ENCODE measurements around the gene TSHZ2.

TSHZ2 gene

DNA sequence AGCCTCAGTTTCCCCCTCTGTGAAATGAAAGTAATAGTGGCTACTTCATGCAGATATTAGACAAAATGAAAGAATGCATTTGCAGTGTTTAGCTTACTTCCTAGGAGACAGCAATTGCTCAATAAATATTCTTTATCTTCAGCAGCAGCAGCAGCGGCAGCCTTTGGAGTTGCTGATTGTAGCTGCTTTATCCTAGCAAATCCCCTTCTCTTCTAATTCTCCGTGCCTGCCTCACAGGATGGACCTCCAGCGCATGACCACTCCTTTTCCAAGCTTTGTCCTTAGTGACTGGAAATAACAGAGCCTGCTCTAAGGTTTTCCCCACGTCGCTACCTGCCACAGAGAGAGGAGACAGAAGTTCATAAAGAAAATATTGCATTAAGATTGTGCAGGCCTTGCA lies 279.8 kb downstream of the TSHZ2 start:
- DNase-seq (ENCODE audit: low spot score) = no peak

DNA sequence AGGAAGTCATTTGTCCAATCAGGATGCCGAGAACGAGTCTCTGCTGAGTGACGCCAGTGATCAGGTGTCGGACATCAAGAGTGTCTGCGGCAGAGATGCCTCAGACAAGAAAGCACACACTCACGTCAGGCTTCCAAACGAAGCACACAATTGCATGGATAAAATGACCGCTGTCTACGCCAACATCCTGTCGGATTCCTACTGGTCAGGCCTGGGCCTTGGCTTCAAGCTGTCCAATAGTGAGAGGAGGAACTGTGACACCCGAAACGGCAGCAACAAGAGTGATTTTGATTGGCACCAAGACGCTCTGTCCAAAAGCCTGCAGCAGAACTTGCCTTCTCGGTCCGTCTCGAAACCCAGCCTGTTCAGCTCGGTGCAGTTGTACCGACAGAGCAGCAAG lies 281.5 kb downstream of the TSHZ2 start:
- no peak for DNase-seq (ENCODE audit: low spot score)

DNA sequence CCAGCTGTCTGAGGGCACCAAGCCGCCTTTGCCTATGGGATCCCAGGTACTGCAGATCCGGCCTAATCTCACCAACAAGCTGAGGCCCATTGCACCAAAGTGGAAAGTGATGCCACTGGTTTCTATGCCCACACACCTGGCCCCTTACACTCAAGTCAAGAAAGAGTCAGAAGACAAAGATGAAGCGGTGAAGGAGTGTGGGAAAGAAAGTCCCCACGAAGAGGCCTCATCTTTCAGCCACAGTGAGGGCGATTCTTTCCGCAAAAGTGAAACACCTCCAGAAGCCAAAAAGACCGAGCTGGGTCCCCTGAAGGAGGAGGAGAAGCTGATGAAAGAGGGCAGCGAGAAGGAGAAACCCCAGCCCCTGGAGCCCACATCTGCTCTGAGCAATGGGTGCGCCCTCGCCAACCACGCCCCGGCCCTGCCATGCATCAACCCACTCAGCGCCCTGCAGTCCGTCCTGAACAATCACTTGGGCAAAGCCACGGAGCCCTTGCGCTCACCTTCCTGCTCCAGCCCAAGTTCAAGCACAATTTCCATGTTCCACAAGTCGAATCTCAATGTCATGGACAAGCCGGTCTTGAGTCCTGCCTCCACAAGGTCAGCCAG lies 283.0 kb downstream of the TSHZ2 start:
- no peak for DNase-seq (ENCODE audit: low spot score)

DNA sequence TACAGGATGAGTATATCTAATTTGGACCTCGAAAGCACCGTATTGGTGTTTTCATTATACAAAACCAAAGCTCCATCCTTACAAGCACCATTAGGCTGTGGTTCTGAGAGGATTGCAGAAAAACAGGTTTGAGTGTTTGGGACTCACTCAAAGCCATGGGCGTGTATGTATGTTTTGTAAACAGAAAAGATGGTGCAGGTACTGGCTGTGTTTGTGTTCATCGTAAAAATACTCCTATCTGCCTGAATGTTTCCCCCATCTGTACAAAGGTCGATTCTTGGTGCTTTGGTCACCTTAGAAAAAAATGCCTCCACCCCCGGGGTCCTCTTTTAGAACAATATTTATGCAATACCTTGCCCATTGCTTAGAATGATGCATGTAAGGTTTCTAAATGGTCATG lies 286.6 kb downstream of the TSHZ2 start:
- DNase-seq (ENCODE audit: low spot score) = no peak

DNA sequence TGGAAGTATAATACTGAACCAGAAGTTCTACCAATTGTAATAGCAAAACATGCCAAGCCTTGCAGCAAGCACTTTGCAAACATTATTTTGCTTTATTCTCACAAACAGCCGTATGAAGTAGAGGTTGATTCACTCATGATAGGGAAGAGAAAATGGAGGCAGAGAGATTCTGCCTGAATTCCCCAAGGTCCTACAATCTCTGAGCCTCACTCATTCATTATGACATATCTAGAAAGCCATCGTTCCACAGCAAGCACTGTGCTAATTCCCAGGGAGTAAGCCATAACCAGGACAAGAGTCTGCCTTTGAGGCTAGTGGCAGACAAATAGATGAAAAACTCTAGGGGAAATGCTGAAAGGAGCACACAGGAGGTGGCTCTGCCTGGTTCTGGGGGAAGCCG lies 288.0 kb downstream of the TSHZ2 start:
- no peak for DNase-seq (ENCODE audit: low spot score)

DNA sequence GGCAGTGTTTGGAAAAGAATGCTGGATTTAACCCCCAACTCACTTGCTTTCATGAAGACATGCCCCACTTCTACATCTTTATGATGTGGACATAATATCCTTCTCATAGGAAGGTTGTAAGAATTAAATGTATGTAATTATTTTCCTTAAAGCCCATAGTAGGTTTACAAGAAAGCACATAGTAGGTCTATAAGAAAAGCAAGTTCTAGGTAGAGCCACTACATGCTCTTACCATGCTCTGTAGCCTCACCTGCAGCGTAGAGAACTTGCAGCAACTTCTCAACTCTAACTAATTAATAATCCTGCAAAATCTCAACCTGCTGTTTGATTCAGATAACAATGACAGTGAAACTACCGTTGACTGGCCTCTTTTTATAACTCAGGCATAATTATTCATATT lies 288.4 kb downstream of the TSHZ2 start:
- no peak for DNase-seq (ENCODE audit: low spot score)

DNA sequence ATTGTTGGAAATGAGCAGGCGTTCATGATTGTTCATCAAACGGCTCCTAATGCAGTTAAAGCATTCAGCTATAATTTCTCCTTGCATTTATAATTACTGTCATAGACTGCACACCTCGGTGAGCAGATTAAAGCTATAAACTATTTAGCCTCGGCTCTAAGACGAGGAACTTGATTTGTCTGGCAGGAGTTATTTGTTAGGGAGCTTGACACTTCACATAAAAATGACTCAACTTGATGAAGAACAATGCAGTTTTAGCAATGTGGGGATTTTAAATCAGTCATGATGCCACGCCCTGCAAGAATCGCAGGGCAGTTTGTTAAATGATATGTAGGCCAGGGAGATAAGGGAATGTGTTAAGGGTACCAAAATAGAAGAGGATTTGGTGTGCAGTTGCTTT lies 290.2 kb downstream of the TSHZ2 start:
- DNase-seq (ENCODE audit: low spot score) = no peak

DNA sequence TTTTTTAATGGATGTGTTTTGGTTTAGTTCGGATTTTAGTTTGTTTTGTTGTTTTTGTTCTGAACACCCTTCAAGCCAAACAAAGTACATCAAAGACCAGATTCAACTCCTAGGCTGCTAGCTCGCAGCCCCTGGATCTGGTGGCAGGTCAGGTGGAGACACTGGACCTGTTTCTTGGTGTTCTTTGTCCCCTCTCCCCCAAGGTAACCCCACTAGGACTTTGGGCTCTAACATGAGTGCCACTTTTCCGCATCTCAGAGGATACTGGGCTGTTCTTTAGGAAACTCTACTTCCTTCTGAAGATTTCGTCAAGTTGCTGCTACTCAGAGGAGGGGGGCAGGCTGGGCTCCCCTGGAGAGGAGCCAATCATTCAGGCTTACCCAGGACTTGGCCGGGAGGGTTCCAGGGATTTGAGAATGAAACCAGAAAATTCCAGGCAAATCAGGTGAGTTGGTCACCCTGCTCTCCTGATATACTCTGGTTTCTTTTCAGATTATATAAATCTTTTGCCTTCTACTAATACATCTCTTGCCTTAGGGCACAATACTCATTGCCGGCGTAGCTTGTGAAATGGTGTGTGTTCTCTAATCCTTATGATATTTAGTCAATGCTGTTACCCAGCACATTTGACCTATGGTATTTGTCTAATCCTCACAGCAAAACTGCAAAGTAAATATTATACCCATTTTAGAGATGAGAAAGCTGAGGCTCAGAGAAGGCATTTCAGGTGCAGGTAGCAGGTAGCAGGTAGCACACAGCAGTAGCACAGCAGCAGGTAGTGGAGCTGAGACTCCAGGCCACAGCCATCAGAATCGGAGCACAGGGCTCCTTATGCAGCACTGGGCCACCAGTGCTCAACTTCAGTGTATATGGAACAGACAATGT lies 291.6 kb downstream of the TSHZ2 start:
- DNase-seq (ENCODE audit: low spot score) = no peak

DNA sequence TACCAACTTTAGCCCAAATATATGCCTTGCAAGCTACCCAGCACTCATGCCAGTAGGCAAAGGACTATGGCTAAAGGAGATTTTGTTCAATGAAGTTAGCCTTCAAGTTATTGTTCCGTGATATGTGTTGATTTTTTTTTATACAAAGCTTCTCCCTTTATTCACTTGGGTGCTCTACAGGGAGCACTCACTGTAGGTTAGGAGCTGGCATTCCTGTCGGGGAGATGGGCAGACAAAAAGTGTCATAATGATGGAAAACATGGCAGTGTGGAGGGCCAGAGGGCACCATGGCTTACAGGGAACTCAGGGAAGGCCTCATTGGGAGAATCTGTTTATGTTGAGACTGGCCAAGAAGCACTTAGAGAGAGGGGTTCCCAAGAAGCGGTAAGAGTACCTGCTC lies 292.4 kb downstream of the TSHZ2 start:
- DNase-seq (ENCODE audit: low spot score) = no peak

DNA sequence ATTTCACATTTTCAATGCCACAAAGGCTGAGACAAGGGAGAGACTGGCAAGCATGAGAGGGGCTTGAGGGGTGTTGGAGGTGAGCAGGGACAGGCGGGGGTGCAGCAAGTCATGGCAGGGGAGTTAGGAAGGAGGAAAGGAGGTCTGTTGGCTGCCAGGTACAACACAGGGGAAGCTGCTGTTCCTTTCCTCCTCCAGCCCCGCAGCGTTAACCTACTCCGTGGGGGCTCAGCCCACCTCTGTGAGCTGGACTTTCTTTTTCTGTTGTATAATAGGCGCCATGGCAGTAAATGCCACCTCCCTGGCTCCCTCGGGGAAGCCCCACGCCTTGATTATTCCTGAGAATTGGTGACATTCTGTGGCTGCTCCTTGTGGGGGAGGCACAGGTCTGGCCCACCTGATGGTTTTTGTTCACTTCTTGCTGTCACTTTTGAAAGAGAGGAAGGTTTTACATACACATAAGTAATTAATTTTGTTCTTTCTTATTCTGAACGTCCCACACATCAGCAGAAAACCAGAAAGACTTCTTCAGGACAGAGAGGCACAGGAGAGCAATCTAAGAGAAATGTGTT lies 293.2 kb downstream of the TSHZ2 start:
- DNase-seq (ENCODE audit: low spot score) = no peak

DNA sequence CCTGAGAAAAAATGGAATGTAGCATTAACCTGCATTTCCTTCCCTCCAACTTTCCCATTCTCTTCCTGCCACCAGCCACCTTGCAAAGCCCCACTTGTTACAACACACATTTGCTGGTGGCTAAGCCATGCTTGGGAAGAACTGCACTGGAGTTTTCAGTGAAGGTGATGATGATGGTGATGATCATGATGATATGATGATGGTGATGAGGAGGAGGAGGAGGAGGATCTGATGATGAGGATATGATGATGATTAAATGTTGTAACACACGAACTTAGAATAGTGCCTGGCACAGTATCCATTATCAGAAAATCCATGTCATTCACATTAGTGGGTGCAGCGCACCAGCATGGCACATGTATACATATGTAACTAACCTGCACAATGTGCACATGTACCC lies 297.2 kb downstream of the TSHZ2 start:
- DNase-seq (ENCODE audit: low spot score) = no peak

DNA sequence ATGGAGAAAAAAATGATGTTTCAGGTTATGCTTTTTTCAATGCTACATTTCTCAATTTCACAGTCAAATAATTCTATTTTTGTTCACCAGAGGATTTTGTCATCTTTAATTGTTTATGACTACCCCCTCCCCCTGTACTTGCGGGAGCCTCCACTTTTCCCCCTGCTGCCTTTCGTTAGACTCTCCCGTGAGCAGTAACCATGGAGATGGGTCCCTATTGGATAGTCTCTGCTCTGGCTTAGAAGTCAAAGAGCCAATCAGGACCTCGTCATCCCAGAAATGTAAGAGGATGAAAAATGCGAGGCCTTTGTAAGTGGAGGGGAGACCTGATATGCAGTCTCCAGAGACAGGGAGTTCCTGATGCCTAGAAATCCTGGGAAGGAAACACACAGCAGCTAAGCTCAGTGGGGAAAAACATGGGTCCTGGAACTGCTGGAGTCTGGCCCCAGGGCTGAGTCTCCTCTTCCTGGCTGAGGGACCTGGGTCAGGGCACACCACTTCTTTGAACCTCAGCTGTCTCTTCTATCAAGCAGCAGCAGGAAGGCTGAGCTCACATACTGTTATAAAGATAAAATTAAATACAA lies 298.7 kb downstream of the TSHZ2 start:
- DNase-seq (ENCODE audit: low spot score) = no peak

DNA sequence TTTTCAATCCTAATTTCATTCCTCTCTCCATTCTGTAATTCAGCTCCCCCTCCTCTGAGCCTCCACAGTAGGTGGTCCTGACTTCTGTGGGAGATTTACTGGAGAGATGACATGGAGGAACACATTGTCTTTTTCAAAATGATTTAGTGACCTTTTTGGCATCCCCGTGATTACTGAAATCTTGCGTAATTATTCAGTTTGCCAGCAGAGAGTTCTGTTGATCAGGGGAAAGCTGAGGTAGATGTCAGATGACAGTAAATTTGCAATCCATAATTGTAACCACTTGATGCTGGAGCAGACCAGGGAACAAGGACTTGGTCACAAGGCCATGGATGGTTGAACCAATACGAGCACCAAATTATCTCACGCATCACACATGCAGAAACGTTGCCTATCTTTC lies 302.2 kb downstream of the TSHZ2 start:
- no peak for DNase-seq (ENCODE audit: low spot score)

DNA sequence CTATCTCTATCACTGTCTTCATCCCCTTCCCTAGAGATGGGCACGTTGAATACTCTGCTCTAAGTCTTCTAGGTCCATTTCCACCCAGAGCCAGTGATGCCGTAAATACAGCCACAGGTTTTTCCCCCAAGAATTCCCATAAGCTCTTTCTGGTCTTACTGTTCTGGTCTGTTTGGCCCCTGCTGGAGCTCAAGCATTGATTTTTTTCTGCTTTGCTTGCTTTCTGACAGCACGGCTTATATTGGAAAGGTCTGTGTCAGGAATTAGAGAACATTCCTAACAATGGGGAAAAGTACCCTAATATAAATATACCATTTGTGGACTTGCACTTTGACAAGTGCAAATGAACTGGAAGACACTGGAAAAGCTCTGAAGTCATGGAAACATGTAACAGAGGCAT lies 302.6 kb downstream of the TSHZ2 start:
- DNase-seq (ENCODE audit: low spot score) = no peak

DNA sequence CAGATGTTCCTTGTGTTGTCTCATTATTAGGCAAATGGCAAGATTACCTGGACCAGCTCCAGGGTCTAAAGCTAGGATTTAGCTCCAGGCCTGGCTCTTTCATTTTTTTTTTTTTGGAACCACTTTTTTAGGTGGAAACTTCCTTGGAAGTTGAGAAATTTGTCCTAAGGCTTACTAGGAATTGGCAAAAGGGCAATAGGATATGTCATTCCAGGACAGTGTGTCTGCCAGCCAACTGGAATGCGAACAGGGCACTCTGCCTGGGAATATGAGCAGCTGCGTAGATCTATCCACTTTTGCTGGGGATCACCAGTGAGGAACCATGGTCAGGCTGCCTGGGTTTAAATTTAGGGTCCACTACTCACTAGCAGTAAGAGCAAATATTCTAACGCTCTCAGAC lies 304.0 kb downstream of the TSHZ2 start:
- DNase-seq (ENCODE audit: low spot score) = peak; percentile 58

DNA sequence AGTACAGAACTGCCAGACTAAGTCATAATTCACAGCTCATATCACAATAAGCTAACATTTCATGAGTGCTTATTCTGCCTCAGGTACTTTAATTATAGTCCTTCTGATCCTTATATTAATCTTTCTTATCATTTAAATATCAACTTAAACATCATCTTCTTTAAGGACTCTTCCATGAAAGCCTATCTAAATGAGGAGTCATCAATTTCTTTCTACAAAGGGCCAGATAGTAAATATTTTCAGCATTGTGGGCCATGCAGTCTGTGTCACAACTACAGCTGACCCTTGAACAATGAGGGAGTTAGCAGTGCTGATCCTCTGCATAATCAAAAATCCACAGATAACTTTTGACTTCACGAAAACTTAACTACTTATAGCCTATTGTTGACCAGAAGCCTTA lies 306.4 kb downstream of the TSHZ2 start:
- no peak for DNase-seq (ENCODE audit: low spot score)

DNA sequence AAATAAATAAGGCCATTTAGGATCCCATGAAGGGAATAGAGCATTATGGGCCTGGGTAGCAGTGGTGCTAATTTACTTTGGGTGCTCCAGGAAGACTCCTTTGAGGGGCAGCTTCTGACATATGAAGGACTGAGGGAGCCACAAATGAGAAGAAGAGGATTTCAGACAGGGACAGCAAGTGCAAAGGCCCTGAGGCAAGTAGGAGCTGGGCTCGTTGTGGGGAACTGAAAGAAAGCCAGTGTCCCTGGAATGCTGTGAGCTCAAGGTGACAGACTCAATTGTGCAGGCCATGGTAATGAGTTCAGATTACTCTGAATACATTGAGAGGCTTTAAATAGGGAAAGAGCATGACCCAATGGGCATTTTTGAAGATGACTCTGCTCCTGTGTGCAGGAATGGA lies 307.6 kb downstream of the TSHZ2 start:
- no peak for DNase-seq (ENCODE audit: low spot score)

DNA sequence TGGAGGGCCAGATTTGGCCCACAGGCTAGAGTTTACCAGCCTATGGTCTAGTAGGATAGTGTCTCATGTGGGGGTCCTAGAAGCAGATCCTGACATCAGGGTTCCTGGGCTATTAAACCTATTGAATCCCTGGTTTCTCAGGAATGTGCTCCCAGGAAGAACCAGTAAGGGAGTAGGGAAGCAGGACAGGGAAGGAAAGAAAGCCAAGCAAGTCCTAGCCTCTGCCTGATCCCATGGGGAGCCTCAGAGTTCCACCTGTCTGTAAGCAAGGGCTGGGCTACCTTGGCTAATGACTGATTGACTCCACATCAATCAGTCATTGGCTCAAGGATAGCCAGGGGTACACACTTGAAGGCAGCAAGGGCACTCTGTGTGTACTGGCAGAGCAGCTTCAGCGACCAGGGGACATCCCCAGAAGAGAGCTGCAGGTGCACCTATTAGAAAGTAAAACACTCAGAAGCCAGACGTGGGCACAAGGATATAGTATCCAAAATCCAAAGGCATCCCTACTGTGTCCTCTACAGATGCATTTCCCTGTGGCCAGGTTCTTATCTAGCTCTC lies 309.5 kb downstream of the TSHZ2 start:
- no peak for DNase-seq (ENCODE audit: low spot score)

DNA sequence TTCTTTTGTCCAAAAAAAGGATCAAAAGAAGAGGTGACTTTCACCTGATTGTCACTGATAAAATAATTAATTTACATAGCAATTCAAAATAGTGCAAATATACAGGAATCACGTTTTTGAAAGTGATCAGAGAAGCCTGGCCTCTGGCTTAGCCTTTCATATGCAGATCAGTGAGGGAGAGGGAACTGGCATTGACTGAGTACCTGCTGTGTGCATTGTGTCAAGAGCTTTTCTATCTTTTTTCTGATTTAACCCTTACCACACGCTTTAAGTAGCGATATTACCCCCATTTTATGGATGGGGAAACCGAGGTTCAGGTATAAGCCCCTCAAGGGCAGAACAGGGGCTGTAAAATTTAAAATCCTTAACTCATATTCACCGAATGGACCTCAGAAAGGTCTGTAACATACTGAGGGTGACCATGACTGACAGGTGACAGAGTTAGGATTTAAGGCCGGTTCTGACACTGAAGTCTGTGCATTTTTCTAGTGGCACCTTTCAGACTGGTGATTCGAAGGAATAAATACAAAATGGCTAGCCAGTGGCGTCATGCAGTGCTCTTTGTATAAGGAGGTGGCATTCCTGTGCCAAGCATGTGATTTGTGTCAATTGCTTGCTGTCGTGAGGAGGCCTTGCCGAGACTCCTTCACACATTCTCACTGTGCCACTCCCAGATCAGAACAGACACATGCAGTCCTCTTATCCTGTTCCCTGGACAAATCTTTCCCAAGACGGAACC lies 310.2 kb downstream of the TSHZ2 start:
- no peak for DNase-seq (ENCODE audit: low spot score)

DNA sequence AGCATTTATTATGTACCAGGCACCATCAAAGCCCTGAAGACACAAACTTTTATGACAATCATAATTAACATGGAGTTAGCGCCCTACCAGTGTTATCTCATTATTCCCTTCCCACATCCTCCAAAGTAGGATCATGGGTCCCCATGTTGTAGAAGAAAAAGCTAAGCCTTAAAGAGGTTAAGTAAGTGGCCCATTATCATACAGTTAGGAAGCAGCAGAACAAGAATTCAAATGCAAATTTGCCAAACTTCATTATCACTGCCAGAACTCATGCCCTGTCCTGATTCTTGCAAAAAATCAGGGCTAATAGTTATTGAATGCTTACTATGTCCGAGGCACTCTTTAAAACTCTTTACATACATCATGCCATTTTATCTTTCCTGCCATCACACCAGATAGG lies 310.9 kb downstream of the TSHZ2 start:
- DNase-seq (ENCODE audit: low spot score) = no peak

DNA sequence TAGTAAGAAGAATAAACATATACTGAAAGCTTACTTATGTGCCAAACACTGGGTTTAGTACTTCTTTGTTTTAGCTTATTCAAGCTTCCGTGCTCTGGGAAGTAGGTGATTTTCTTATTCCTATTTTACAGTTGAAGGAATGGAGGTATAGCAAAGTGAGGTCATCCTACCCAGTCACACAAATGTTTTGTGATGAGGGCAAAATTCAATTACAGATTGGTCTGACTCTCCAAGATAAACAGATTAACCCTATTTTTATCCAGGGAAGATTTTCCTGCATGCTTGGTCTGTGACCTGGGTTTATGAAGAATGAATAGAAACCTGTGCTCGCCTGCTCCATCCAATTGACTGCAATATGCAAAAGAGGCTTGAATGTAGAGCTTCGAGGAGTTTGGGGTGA lies 311.4 kb downstream of the TSHZ2 start:
- no peak for DNase-seq (ENCODE audit: low spot score)

DNA sequence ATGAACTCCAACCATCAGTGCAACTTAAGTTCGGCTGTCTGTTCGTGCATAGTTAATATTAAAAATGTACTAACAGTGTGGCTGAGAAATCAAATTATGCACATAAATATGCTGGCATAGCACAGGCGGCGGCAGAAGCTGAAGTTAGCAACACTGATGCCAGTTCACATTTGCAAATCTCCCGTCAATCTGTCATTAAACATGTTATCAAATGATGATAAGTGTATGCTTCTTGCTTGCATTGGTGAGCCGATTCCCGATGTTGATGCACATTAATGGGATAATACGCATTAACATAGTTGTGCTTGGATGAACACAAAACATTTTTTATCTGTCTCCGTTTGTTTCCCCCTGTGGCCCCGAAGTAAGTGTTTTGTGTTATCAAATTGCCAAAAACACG lies 312.1 kb downstream of the TSHZ2 start:
- no peak for DNase-seq (ENCODE audit: low spot score)
